Measurements from ENCODE around the gene AGBL1. TPM values are rescaled to one million over a fixed set of nuclear protein-coding genes. Genes with fewer than 3 reads are reported as not detected.

Gene AGBL1
- total and polyA plus RNA-seq, 2 donors (not counting 3 experiments of a cell fraction or from before 2014, with no cell fraction given): not detected

- CTCF ChIA-PET: no interaction called here
- no peaks in the 10 kb centered on the region for H3K79me2 ChIP-seq (ENCODE audit: control insufficient read depth, insufficient read depth, low read length)
- H3K9me1 ChIP-seq (replicated peaks; ENCODE audit: control insufficient read depth, extremely low read depth, insufficient read depth, low read length): no peaks in the 10 kb centered on the region
- no peak for FAIRE-seq
- no peaks in the 10 kb centered on the region for H3K36me3 ChIP-seq (ENCODE audit: control insufficient read depth in 2 of 2, extremely low read depth in 1 of 2, insufficient read depth in 2 of 2, low read length in 2 of 2)
- no peak overlapping the region for H3K27ac ChIP-seq (ENCODE audit: insufficient read depth, low read depth, low read length)
- no TSS peak for BruUV-seq (replicated peaks)
- dilution Hi-C loops (cut with MboI; ENCODE audit: extremely low pct_ligation_motif_present, low sequenced_read_pairs) (no loop called here), intact Hi-C loops (cut with micrococcal nuclease) (no loop called here)
- no peak overlapping the region for H3K9ac ChIP-seq (replicated peaks; ENCODE audit: extremely low read depth, insufficient read depth, low read length)
- POLR2A ChIA-PET: no interaction called here
- TF ChIP-seq EZH2 (IDR thresholded peaks at IDR 0.05; ENCODE audit: borderline replicate concordance, low read depth, low read length, severe bottlenecking): no peak
- no peak for TF ChIP-seq MAX (IDR thresholded peaks at IDR 0.05; ENCODE audit: insufficient read depth, insufficient read length)
- no peak for TF ChIP-seq MYC (IDR thresholded peaks at IDR 0.05; ENCODE audit: low read depth, low read length)
- TF ChIP-seq CTCF (IDR thresholded peaks at IDR 0.05; ENCODE audit: extremely low read depth in 1 of 2, insufficient read depth in 1 of 2, low read depth in 1 of 2, low read length in 2 of 2): no peak
- no peak for TF ChIP-seq POLR2A (IDR thresholded peaks at IDR 0.05; ENCODE audit: low read depth, low read length)
- TF ChIP-seq JUN (IDR thresholded peaks at IDR 0.05; ENCODE audit: borderline replicate concordance, insufficient read depth, insufficient read length, low read depth): no peak
- no peak for TF ChIP-seq GATA2 (IDR thresholded peaks at IDR 0.05; ENCODE audit: insufficient read depth, insufficient read length, low read depth, low read length)
- TF ChIP-seq FOS (IDR thresholded peaks at IDR 0.05; ENCODE audit: borderline replicate concordance, insufficient read depth, low read length): no peak
- TF ChIP-seq POLR2AphosphoS5 (IDR thresholded peaks at IDR 0.05; ENCODE audit: insufficient read depth, low read depth, low read length): no peak
- no peaks in the 10 kb centered on the region for H4K20me1 ChIP-seq (replicated peaks; ENCODE audit: control insufficient read depth, extremely low read depth, insufficient read depth, low read length)
- H3K27me3 ChIP-seq (ENCODE audit: control insufficient read depth in 2 of 2, insufficient read depth in 2 of 2, low read length in 2 of 2): no peaks in the 10 kb centered on the region
- H3K4me2 ChIP-seq (ENCODE audit: insufficient read depth, low read length): no peak overlapping the region
- peaks cover 6% of the 10 kb centered on the region for H3K9me3 ChIP-seq (replicated peaks; ENCODE audit: control insufficient read depth, insufficient read depth, low read length)
- H3K4me1 ChIP-seq (ENCODE audit: control insufficient read depth, extremely low read depth, insufficient read depth, low read length): no peaks in the 10 kb centered on the region
- H2AFZ ChIP-seq (ENCODE audit: low read depth, low read length): no peak overlapping the region
- no peak for DNase-seq (ENCODE audit: low read depth, low spot score)
- H3K4me3 ChIP-seq (replicated peaks in 1 of 3; ENCODE audit: insufficient read depth in 1 of 3, low read depth in 1 of 3, low read length in 3 of 3): no peak overlapping the region
Measured at GRCh38 chr15:86483936-86484335, 404.3 kb downstream of the AGBL1 start.

Data from endothelial cell of umbilical vein (primary cell).